Body of pancreas (tissue), 4 donors: ENCODE data around the gene IFNGR1. TPM values are rescaled to one million over a fixed set of nuclear protein-coding genes. Genes with fewer than 3 reads are reported as not detected.

Experiments
- ATAC-seq: fragments of 150-250 bp; one replicate; pipeline ENCODE4 v1.9.1; 2016
- DNase-seq, 4 donors: peaks; one replicate each; pipeline ENCODE4 v3.0.0-alpha.2; 2019
- H3K27ac ChIP-seq, 4 donors: fragments of 200-600 bp; sonication (generic); 1 replicate in 3 of 4; 2 replicates in 1 of 4; pipeline versions ENCODE4 v1.5.1 to v1.6.1; 2016 to 2019; ENCODE audit warnings: mild to moderate bottlenecking in 1 of 4, mixed read lengths in 1 of 4, moderate library complexity in 1 of 4
- H3K27me3 ChIP-seq, 2 donors: fragments of 200-600 bp; sonication (generic); one replicate each; pipeline ENCODE4 v1.6.0; 2016; ENCODE audit warnings: mild to moderate bottlenecking in 1 of 2
- H3K36me3 ChIP-seq, 2 donors: fragments of 200-600 bp; sonication (generic); replicated peaks in 1 of 2; 2 replicates each; pipeline ENCODE4 v1.5.1; 2016; ENCODE audit warnings: low read depth in 2 of 2; ENCODE audit not compliant: insufficient read depth in 1 of 2
- H3K4me1 ChIP-seq: fragments of 200-600 bp; sonication (generic); one replicate; pipeline ENCODE4 v1.6.0; 2016
- H3K4me3 ChIP-seq, 2 donors: fragments of 200-600 bp; sonication (generic); 1 replicate in 1 of 2; 2 replicates in 1 of 2; pipeline ENCODE4 v1.5.1; 2016 to 2019
- H3K9me3 ChIP-seq, 3 donors: fragments of 200-600 bp; sonication (generic); 1 replicate in 2 of 3; 2 replicates in 1 of 3; pipeline ENCODE4 v1.5.1; 2016
- POLR2A ChIP-seq, 3 donors: fragments of 450-650 bp; IDR thresholded peaks; one replicate each; pipeline ENCODE4 v1.6.1; 2016; ENCODE audit warnings: antibody characterized with exemption in 3 of 3, mild to moderate bottlenecking in 2 of 3
- WGBS, 2 donors: methylation state at CpG; one replicate each; pipeline ENCODE4 v1.1.5; 2017; 5-methylcytosine and 5-hydroxymethylcytosine counted together
- intact Hi-C: fragments of 100-400 bp; cut with DNase I; formaldehyde crosslinking; loops from one replicate; pipeline ENCODE4 v1.15.1; 2023
- total RNA-seq, 2 donors: library from RNA; depleted of rRNA; stranded (reverse); fragments of >200 nt; gene quantifications; one replicate each; pipeline ENCODE4 v1.1.0, GENCODE V29; 2016
- TF ChIP-seq, protein P1 (sequence below), 7 experiments: fragments of 450-650 bp in 4 of 7; fragments of 200-600 bp in 3 of 7; sonication (generic) in 3 of 7; IDR thresholded peaks; one replicate each; pipeline ENCODE4 v1.5.1; 2016 to 2019; ENCODE audit warnings: antibody characterized with exemption in 7 of 7

IFNGR1 gene
- total RNA-seq, 2 donors from 2014 or later = 12.9 to 36.6 TPM

DNA sequence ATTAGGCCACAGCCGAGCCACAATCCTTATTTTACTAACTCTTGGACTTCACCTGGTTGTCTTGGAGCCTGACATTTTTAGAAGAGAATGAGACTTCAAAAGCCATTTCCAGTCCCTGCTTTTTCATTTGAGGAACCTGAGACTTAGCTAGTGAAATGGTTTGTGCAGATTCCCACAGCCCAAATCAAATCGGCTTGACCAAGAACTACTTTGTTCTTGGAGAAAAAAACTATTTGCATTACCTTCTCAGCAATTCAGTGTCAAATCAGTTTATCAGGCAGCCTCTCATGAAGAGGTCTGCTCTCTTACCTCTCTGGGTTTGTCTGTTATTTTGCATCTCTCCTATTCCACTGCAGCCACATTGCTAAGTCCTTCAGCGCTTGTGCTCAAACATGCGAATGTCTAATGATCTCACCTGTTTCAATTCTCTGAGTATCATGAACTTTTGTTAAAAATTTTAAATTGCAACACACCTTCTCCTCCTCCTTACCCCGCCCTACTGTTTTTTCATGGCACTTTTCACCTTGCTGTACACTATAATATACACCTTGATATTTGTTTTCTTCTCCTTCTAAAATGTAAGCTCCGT is 573 bp upstream of the IFNGR1 start:
- Histone ChIP-seq H3K27ac (peak overlapping the region; percentile 93 to 99 (median 97)), H3K27me3 (no peaks in the 10 kb centered on the region), H3K4me3 (peak overlapping the region in 1 of 2 donors; percentile 57), H3K36me3 (no peaks in the 10 kb centered on the region), H3K9me3 (no peaks in the 10 kb centered on the region), H3K4me1 (peaks cover 39% of the 10 kb centered on the region)
- 29 to 38% methylated on average over 6 of the region's 6 CpGs for whole genome bisulfite sequencing, 2 donors
- intact Hi-C loops = no loop called here
- DNase-seq (no peak), ATAC-seq (no peak)
- TF ChIP-seq, protein P1, sequence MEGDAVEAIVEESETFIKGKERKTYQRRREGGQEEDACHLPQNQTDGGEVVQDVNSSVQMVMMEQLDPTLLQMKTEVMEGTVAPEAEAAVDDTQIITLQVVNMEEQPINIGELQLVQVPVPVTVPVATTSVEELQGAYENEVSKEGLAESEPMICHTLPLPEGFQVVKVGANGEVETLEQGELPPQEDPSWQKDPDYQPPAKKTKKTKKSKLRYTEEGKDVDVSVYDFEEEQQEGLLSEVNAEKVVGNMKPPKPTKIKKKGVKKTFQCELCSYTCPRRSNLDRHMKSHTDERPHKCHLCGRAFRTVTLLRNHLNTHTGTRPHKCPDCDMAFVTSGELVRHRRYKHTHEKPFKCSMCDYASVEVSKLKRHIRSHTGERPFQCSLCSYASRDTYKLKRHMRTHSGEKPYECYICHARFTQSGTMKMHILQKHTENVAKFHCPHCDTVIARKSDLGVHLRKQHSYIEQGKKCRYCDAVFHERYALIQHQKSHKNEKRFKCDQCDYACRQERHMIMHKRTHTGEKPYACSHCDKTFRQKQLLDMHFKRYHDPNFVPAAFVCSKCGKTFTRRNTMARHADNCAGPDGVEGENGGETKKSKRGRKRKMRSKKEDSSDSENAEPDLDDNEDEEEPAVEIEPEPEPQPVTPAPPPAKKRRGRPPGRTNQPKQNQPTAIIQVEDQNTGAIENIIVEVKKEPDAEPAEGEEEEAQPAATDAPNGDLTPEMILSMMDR (IDR thresholded peaks at IDR 0.05) = no peak
- no peak for TF ChIP-seq POLR2A (IDR thresholded peaks at IDR 0.05)

DNA sequence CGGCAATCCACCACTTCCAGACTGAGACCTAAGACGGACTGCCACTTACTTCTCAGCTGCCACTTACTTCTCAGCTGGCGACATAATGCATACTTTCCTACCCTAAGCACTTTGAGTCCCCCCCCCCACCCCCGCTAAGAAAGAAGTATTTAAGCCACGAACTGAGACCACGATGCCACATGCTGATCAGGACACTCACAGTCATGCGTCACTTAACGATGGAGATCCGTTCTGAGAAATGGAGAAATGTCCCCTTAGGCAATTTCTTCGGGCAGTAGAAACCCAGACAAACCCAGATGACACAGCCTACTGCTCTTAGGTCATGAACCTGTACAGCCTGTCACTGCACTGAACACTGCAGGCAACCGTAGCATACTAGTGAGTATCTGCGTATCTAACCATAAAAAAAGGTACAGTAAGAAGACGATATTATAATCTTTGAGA is 690 bp downstream of the IFNGR1 start:
- intact Hi-C loops = no loop called here
- TF ChIP-seq, protein P1 (IDR thresholded peaks at IDR 0.05) = no peak
- ATAC-seq = peak; percentile 72
- 0% methylated on average over 8 to 13 of the region's 13 CpGs for WGBS, 2 donors
- Histone ChIP-seq H3K36me3 (no peaks in the 10 kb centered on the region), H3K27me3 (no peaks in the 10 kb centered on the region), H3K4me3 (peak overlapping the region; percentile 57 to 64), H3K9me3 (no peaks in the 10 kb centered on the region), H3K27ac (peak overlapping the region; percentile 93 to 99 (median 97)), H3K4me1 (peaks cover 52% of the 10 kb centered on the region)
- DNase-seq = peak; percentile 52 to 78 (median 65)

DNA sequence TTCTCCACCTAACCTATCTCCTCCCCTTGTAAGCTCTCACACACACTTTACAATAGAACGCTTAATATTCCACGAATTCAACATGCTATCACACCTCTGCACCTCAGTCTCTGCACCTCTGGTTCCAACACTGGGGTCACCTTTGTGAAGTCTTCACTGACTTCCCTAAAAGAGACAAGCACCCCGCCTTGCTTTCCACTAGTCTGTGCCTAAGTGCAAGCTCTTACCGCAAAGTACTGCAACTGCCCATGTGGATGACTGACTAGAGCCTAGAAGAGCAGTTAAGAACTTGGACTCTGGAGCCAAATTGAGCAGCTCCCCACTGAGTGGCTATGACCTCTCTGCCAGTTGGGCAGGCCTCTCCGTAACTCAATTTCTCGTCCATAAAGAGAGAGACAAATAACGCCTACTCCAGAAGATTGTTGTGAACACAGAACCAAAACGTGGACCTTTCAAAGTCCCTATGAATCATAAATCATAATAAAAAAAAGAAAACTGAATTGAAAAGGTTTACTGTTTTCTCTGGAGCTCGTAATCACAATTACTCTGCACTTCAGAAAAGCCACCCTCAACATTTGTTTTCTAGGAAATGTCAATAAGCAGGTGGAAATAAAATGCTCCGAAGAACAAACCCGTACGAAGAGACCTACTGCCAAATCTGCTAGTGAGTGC is 1.2 kb downstream of the IFNGR1 start:
- 11 to 18% methylated on average over 12 of the region's 12 CpGs for WGBS, 2 donors
- peaks cover 56% of the 10 kb centered on the region for H3K4me1 ChIP-seq
- DNase-seq = peak in 2 of 4 donors; percentile 29 to 61

DNA sequence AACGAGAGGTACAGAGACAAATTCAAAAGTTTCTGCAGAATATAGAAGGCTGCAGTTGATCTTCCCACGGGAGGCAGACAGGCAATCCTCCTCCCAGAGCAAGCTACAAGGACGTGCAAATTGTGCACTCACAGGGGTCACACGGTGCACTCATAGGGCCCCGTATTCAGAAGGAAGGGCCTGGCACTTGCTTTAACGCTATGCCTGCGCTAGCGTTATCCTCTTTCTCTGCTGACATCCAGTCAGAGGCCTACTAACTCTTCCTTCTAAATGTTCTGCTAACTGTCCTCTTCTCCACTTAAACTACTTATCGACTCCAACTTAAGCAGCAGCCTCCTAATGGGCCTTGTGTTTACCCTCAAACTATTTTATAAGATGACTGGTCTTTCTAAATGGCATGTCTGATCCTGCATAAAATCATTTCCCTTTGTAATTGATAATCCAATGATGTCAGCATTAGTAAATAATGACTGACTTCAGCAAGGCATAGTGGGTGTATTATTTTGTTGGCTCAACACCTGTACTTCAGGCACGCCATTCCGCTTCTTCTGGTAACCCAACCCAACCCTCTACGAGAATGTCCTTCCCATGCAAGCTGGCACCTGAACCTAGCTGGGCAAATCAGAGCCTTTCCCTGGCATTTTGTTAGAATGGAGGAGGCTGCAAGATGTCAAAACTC is 2.2 kb downstream of the IFNGR1 start:
- Histone ChIP-seq H3K36me3 (no peaks in the 10 kb centered on the region), H3K27me3 (no peaks in the 10 kb centered on the region), H3K9me3 (no peaks in the 10 kb centered on the region), H3K27ac (peak overlapping the region in 3 of 4 donors; percentile 93 to 99 (median 99)), H3K4me1 (peaks cover 63% of the 10 kb centered on the region), H3K4me3 (no peak overlapping the region)
- WGBS, 2 donors = 42 to 56% methylated on average over 12 of the region's 12 CpGs
- peak in 1 of 4 donors; percentile 13 for DNase-seq
- intact Hi-C loops = no loop called here
- TF ChIP-seq, protein P1 (IDR thresholded peaks at IDR 0.05) = no peak
- peak in 2 of 3 donors; percentile 14 to 17 for TF ChIP-seq POLR2A (IDR thresholded peaks at IDR 0.05)
- ATAC-seq = no peak

More for the DNA sequence above, 1.2 kb downstream of the IFNGR1 start:
- H3K4me3 ChIP-seq = peak overlapping the region; percentile 57 to 64
- H3K9me3 ChIP-seq = no peaks in the 10 kb centered on the region
- intact Hi-C loops = no loop called here
- ATAC-seq = no peak
- H3K27me3 ChIP-seq = no peaks in the 10 kb centered on the region
- H3K36me3 ChIP-seq = no peaks in the 10 kb centered on the region
- TF ChIP-seq, protein P1 (IDR thresholded peaks at IDR 0.05) = no peak
- TF ChIP-seq POLR2A (IDR thresholded peaks at IDR 0.05) = no peak
- H3K27ac ChIP-seq = peak overlapping the region; percentile 93 to 99 (median 97)
